Measurements from ENCODE around the gene CPSF4. TPM values are rescaled to one million over a fixed set of nuclear protein-coding genes. Genes with fewer than 3 reads are reported as not detected.
A peak's percentile ranks its signal among the peaks of the same experiment; 100 is the strongest.

CPSF4 gene
- total and polyA plus RNA-seq, 11 donors: 12.7 to 24.8 (median 16.4) TPM

DNA sequence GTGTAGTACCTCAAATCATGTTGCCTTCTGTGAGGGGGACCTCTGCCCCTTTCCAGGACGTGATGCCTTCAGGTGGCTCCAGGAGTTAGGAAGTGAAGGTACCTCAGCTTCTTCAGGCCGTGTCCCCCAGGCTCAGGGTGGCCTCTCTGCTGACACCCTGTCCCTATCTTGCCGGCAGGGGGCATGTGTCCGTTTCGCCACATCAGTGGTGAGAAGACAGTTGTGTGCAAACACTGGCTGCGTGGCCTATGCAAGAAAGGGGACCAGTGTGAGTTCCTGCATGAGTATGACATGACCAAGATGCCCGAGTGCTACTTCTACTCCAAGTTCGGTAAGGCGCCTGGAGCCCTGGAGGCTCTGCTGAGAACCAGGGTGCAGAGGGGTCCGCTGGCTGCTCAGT, 9.2 kb downstream of the CPSF4 start:
- TF ChIP-seq, protein P1, sequence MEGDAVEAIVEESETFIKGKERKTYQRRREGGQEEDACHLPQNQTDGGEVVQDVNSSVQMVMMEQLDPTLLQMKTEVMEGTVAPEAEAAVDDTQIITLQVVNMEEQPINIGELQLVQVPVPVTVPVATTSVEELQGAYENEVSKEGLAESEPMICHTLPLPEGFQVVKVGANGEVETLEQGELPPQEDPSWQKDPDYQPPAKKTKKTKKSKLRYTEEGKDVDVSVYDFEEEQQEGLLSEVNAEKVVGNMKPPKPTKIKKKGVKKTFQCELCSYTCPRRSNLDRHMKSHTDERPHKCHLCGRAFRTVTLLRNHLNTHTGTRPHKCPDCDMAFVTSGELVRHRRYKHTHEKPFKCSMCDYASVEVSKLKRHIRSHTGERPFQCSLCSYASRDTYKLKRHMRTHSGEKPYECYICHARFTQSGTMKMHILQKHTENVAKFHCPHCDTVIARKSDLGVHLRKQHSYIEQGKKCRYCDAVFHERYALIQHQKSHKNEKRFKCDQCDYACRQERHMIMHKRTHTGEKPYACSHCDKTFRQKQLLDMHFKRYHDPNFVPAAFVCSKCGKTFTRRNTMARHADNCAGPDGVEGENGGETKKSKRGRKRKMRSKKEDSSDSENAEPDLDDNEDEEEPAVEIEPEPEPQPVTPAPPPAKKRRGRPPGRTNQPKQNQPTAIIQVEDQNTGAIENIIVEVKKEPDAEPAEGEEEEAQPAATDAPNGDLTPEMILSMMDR (IDR thresholded peaks at IDR 0.05): peak in 1 of 12 donors; percentile 11
- no peak for TF ChIP-seq POLR2A (IDR thresholded peaks at IDR 0.05)
- peaks cover 0 to 18% (median 5%) of the 10 kb centered on the region in 12 donors for H3K4me1 ChIP-seq
- no peak overlapping the region for H3K27ac ChIP-seq
- H3K36me3 ChIP-seq: peaks cover 0 to 99% (median 90%) of the 10 kb centered on the region in 9 donors
- ATAC-seq (no peak), DNase-seq (no peak)
- no peaks in the 10 kb centered on the region for H3K27me3 ChIP-seq
- intact Hi-C loops (cut with DNase I): no loop called here
- no peak overlapping the region for H3K4me3 ChIP-seq
- no peaks in the 10 kb centered on the region for H3K9me3 ChIP-seq
- 87 to 90% (median 89%) methylated on average over 7 to 10 of the region's 10 CpGs for WGBS, 4 donors

DNA sequence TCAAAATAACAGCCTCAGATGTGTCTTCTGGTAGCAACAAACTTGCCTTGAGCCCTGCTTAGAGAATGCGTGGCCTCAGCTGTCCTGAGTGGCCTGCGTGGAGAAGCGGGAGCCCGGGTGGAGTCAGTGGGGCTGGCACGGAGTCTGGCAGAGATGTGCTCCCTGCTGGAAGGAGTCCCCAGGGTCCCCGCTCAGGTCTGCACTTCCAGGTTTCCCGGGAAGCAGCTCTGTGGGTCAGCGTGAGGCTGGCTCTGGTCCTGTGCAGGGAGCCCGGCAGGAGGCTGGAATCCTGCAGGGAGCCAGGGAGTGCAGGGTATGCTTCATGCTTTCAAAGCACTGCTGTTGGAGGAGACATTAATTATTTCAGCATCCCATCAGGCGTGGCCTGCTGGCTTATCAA, 10.1 kb downstream of the CPSF4 start:
- intact Hi-C loops (cut with DNase I): no loop called here

DNA sequence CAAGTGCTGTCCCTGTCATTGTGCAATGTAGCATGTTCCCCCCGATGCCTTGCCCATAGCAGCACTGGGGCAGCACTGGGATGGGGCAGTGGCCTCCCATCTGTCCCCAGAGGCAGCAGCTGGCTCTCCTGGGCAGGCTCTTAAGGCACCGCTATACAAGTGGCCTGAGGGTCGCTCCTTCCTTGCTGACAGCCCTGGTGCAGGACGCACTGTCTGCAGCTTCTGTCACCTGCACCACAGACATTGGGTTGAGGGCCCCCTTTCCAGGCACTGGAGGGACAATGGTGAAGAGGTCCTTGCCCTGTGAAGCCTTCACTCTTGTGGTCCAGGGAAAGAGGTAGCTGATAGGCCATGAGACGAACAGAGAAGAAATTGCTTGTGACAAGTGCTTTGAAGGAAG, 10.6 kb downstream of the CPSF4 start:
- Histone ChIP-seq H3K9me3 (no peaks in the 10 kb centered on the region), H3K4me3 (no peak overlapping the region), H3K27ac (no peak overlapping the region), H3K36me3 (peaks cover 0 to 99% (median 95%) of the 10 kb centered on the region in 9 donors), H3K4me1 (peaks cover 0 to 24% (median 8%) of the 10 kb centered on the region in 12 donors), H3K27me3 (no peaks in the 10 kb centered on the region)
- TF ChIP-seq, protein P1 (IDR thresholded peaks at IDR 0.05): no peak
- TF ChIP-seq POLR2A (IDR thresholded peaks at IDR 0.05): no peak
- intact Hi-C loops (cut with DNase I): no loop called here
- no peak for ATAC-seq
- 90 to 97% (median 92%) methylated on average over 5 of the region's 5 CpGs for WGBS, 4 donors
- no peak for DNase-seq

More for the DNA sequence above, 10.1 kb downstream of the CPSF4 start:
- Histone ChIP-seq H3K4me1 (peaks cover 0 to 24% (median 8%) of the 10 kb centered on the region in 12 donors), H3K9me3 (no peaks in the 10 kb centered on the region), H3K4me3 (no peak overlapping the region), H3K27me3 (no peaks in the 10 kb centered on the region), H3K36me3 (peaks cover 0 to 99% (median 92%) of the 10 kb centered on the region in 9 donors), H3K27ac (no peak overlapping the region)
- no peak for ATAC-seq
- DNase-seq: no peak
- 87 to 96% (median 92%) methylated on average over 9 to 10 of the region's 10 CpGs for WGBS, 4 donors
- TF ChIP-seq, protein P1 (IDR thresholded peaks at IDR 0.05): no peak
- no peak for TF ChIP-seq POLR2A (IDR thresholded peaks at IDR 0.05)

DNA sequence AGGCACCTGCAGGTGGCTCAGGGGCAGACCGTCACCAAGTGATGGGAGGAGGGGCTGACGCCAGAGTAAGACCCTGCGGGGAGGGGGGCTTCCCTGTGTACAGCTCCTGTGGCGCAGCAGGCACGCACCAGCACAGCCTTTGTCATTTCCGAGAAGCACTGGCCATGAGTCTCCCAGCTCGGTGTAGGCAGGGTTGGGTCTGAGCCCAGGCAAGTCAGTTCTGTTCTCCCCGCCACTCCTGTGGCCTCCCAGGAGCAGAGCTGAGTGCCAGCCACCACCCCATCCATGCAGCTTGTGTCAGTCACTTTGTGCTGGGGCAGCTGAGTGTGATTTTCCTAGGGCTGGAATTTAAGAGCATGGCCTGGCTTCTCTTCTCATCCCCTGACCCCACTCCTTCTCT, 13.2 kb downstream of the CPSF4 start:
- Histone ChIP-seq H3K9me3 (no peaks in the 10 kb centered on the region), H3K27ac (peak overlapping the region in 7 of 12 donors; percentile 4 to 64 (median 49)), H3K4me1 (peaks cover 0 to 24% (median 8%) of the 10 kb centered on the region in 12 donors), H3K4me3 (no peak overlapping the region), H3K27me3 (no peaks in the 10 kb centered on the region), H3K36me3 (peaks cover 4 to 100% (median 95%) of the 10 kb centered on the region in 9 donors)
- peak in 3 of 5 donors; percentile 49 to 71 (median 60) for DNase-seq
- 52 to 84% (median 68%) methylated on average over 5 to 8 of the region's 8 CpGs for WGBS, 4 donors
- intact Hi-C loops (cut with DNase I): no loop called here
- TF ChIP-seq POLR2A (IDR thresholded peaks at IDR 0.05): no peak
- TF ChIP-seq, protein P1 (IDR thresholded peaks at IDR 0.05): no peak
- peak; percentile 74 to 80 (median 76) for ATAC-seq
